ENCODE results near the gene ENTPD7. TPM values are rescaled to one million over a fixed set of nuclear protein-coding genes. Genes with fewer than 3 reads are reported as not detected.

Gene ENTPD7
- total RNA-seq, 1 experiment from 2014 or later: 14.5 TPM

GRCh38 chr10:99647601-99648151, 11.6 kb upstream of the ENTPD7 start:
- Histone ChIP-seq H2BK20ac (ENCODE audit: low read depth, low read length, poor library complexity, severe bottlenecking) (no peak overlapping the region), H4K8ac (replicated peaks; ENCODE audit: insufficient read length, low read depth, low read length) (no peak overlapping the region), H2AK5ac (ENCODE audit: insufficient read length, low read length) (no peak overlapping the region), H3K79me2 (ENCODE audit: insufficient read depth, low read length) (no peaks in the 10 kb centered on the region), H3K27me3 (ENCODE audit: insufficient read depth, low read length) (no peaks in the 10 kb centered on the region), H4K20me1 (ENCODE audit: control insufficient read depth, insufficient read depth, insufficient read length) (no peaks in the 10 kb centered on the region), H3K4me2 (ENCODE audit: insufficient read depth, insufficient read length, low read length) (no peak overlapping the region), H2BK120ac (ENCODE audit: low read depth, low read length, poor library complexity, severe bottlenecking) (no peak overlapping the region), H3K79me1 (ENCODE audit: insufficient read depth, low read depth, low read length, poor library complexity, severe bottlenecking) (no peaks in the 10 kb centered on the region), H3K9me3 (ENCODE audit: control insufficient read depth, low read depth, low read length) (no peaks in the 10 kb centered on the region), H4K5ac (ENCODE audit: insufficient read length, low read depth, low read length) (no peak overlapping the region), H3K56ac (ENCODE audit: insufficient read length, low read depth, low read length) (no peak overlapping the region), H3K18ac (ENCODE audit: insufficient read length, low read depth, low read length) (no peak overlapping the region), H3K9ac (ENCODE audit: extremely low read depth, insufficient read length, low read length) (no peak overlapping the region), H3K23ac (ENCODE audit: insufficient read length, low read depth, low read length) (no peak overlapping the region), H4K91ac (ENCODE audit: insufficient read length, low read depth, low read length) (no peak overlapping the region), H3T11ph (ENCODE audit: low read length) (no peak overlapping the region), H3K14ac (ENCODE audit: insufficient read depth, low read length) (no peak overlapping the region), H2BK5ac (ENCODE audit: insufficient read length, low read length) (no peak overlapping the region), H3K4me1 (ENCODE audit: insufficient read depth, low read length) (no peaks in the 10 kb centered on the region), H3K4ac (ENCODE audit: low read depth, low read length) (no peak overlapping the region), H3K23me2 (ENCODE audit: insufficient read length, low read depth, low read length, poor library complexity, severe bottlenecking) (no peaks in the 10 kb centered on the region), H2BK15ac (ENCODE audit: low read depth, low read length) (no peak overlapping the region), H2BK12ac (ENCODE audit: insufficient read length, low read depth, low read length) (no peak overlapping the region), H2AFZ (ENCODE audit: low read length) (no peak overlapping the region), H3K27ac (ENCODE audit: insufficient read length, low read depth, low read length) (no peak overlapping the region)
- Mint-ChIP-seq H3K9me3 (peaks cover 26 to 53% of the 10 kb centered on the region in 2 experiments), H3K27me3 (ENCODE audit: low read depth) (peaks cover 55% of the 10 kb centered on the region), H3K4me3 (no peak overlapping the region), H3K4me1 (no peaks in the 10 kb centered on the region), H3K27ac (no peak overlapping the region), H3K36me3 (ENCODE audit: insufficient read depth in 1 of 3, low read depth in 3 of 3) (peaks cover 0 to 8% (median 2%) of the 10 kb centered on the region in 3 experiments; a peak in 2 of 7 replicates)
- no peak for TF ChIP-seq CTCF (conservative IDR thresholded peaks at IDR 0.05)
- no peak for DNase-seq
- no CpG with 5 or more reads among the region's 2 CpGs for WGBS (ENCODE audit: extremely low coverage, insufficient read length, low lambda C conversion rate)
